NT2/D1 (cell line): ENCODE data around the gene C1orf52.

ENCODE experiments used
- DNase-seq: peaks from one replicate; pipeline ENCODE4 v3.0.0-alpha.2; 2011; ENCODE audit warnings: low read depth, low spot score
- H3K27me3 ChIP-seq: 2 replicates; pipeline ENCODE4 v1.6.0; 2011; ENCODE audit warnings: mild to moderate bottlenecking; ENCODE audit not compliant: insufficient read length, insufficient read depth
- H3K36me3 ChIP-seq: 2 replicates; pipeline ENCODE4 v1.6.1; 2011; ENCODE audit warnings: mild to moderate bottlenecking, low read length, mixed read lengths; ENCODE audit not compliant: insufficient read depth, insufficient read length
- H3K4me1 ChIP-seq: 2 replicates; pipeline ENCODE4 v1.5.1; 2011; ENCODE audit not compliant: insufficient read depth, insufficient read length
- H3K4me3 ChIP-seq: 2 replicates; pipeline ENCODE4 v1.5.1; 2011; ENCODE audit warnings: low read depth; ENCODE audit not compliant: insufficient read length
- H3K9ac ChIP-seq: 2 replicates; pipeline ENCODE4 v1.6.0; 2011; ENCODE audit warnings: low read depth; ENCODE audit not compliant: insufficient read length
- H3K9me3 ChIP-seq: 2 replicates; pipeline ENCODE4 v1.5.1; 2011; ENCODE audit warnings: mild to moderate bottlenecking, low read length; ENCODE audit not compliant: insufficient read depth
- SUZ12 ChIP-seq: IDR thresholded peaks from 2 replicates; pipeline ENCODE4 v1.6.1; 2011; ENCODE audit not compliant: insufficient read length, insufficient read depth; ENCODE audit errors: extremely low read depth
- YY1 ChIP-seq: IDR thresholded peaks from 2 replicates; pipeline ENCODE4 v1.6.1; 2011; ENCODE audit not compliant: insufficient read length, insufficient read depth
- ZNF274 ChIP-seq: IDR thresholded peaks from 2 replicates; pipeline ENCODE4 v1.6.1; 2011; ENCODE audit warnings: mild to moderate bottlenecking, low read depth, low read length

C1orf52 gene

GRCh38 chr1:85243372-85243771 is 16.1 kb downstream of the C1orf52 start:
- TF ChIP-seq ZNF274 (no peak), SUZ12 (no peak), YY1 (no peak)

DNA sequence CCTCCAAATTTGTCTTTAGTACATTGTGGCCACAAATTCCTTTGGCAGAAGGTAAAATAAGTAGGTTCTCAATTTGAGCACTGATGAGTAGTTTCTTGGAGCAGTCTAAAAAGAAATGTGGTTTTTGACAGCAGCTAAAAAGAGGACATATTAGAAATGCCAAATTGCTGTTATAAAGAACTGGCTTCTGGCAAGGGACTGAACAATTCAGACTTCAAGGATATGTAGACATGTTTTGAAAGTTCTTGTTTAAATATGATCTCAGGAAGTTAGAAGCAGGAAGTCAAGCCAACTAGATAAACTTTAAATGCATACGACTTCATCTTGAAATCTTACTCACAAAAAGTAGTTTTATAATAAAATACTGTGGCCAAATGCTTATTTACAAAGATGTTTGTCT is 18.8 kb downstream of the C1orf52 start:
- no peak for TF ChIP-seq YY1
- TF ChIP-seq SUZ12: no peak
- no peak for TF ChIP-seq ZNF274
- Histone ChIP-seq H3K9me3 (no peaks in the 10 kb centered on the region), H3K9ac (no peak overlapping the region), H3K4me3 (no peak overlapping the region), H3K4me1 (no peaks in the 10 kb centered on the region), H3K36me3 (no peaks in the 10 kb centered on the region), H3K27me3 (no peaks in the 10 kb centered on the region)
- DNase-seq: no peak

More at GRCh38 chr1:85243372-85243771, 16.1 kb downstream of the C1orf52 start:
- no peaks in the 10 kb centered on the region for H3K36me3 ChIP-seq
- no peak overlapping the region for H3K9ac ChIP-seq
- H3K9me3 ChIP-seq: 0 out of 2 replicates have a peak, but pooled peaks cover under 1% of the 10 kb centered on the region
- H3K4me3 ChIP-seq: no peak overlapping the region
- H3K4me1 ChIP-seq: no peaks in the 10 kb centered on the region
- DNase-seq: no peak
- H3K27me3 ChIP-seq: no peaks in the 10 kb centered on the region

- no peaks in the 10 kb centered on the region for H3K4me1 ChIP-seq
- no peaks in the 10 kb centered on the region for H3K36me3 ChIP-seq
- no peak for TF ChIP-seq YY1
- TF ChIP-seq ZNF274: no peak
- no peak for TF ChIP-seq SUZ12
- DNase-seq: no peak
- H3K4me3 ChIP-seq: no peak overlapping the region
- no peaks in the 10 kb centered on the region for H3K9me3 ChIP-seq
- no peak overlapping the region for H3K9ac ChIP-seq
- no peaks in the 10 kb centered on the region for H3K27me3 ChIP-seq
These were observed 19.3 kb downstream of the C1orf52 start for GRCh38 chr1:85240174-85240601.

DNA sequence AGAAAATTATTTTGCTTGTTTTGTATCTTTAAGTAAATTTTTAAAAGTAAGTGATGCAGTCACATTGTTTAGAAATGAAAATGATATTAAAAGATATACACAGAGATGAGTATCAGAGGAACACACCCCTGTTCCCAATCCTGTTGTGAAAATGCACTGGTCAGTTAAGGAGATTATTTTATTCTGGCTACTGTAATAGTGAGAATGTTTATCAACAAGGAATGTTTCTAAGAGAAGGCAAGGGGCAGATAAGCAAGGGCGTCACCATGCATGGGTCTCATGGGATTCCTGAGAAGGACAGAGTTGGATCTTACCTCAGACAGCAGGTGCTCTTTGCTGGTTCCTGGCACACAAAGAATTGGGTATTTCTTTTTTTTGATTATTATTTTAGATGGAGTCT is 21.8 kb downstream of the C1orf52 start:
- no peaks in the 10 kb centered on the region for H3K4me1 ChIP-seq
- DNase-seq: no peak
- H3K36me3 ChIP-seq: no peaks in the 10 kb centered on the region
- H3K9me3 ChIP-seq: no peaks in the 10 kb centered on the region
- H3K27me3 ChIP-seq: no peaks in the 10 kb centered on the region
- H3K4me3 ChIP-seq: no peak overlapping the region
- no peak overlapping the region for H3K9ac ChIP-seq
- TF ChIP-seq ZNF274 (no peak), SUZ12 (no peak), YY1 (no peak)

DNA sequence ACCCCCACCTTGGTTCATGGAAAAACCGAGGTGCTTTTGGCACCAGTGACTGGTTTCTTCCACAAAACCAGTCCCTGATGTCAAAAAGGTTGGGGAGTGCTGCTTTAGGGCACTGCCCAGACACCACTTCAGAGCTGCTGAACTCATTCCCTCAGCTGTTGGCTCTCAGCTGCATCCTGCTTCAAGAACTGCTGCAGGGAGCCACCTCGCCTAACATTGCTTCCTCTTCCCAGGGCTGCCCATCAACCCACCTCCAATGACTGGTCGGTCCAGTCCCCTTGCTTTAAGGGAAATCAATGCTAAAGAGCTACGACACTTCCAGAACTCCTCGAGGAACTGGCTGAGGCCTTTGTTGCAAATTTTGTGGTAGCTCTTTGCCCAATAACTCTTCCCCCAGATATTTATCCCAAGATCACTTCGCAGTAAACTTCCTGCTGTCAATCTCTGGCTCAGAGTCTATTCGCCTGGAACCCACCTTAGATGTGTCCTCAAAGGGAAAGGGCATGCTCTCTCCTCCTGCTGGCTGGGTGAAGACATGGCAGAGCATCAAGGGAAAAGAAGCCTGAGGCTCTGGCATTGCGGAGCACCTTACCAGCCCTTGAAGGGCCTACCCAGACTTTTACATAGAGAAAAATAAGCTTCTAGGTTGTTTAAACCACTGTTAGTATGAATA is 29.0 kb downstream of the C1orf52 start:
- Histone ChIP-seq H3K27me3 (no peaks in the 10 kb centered on the region), H3K36me3 (no peaks in the 10 kb centered on the region), H3K9me3 (no peaks in the 10 kb centered on the region), H3K9ac (no peak overlapping the region), H3K4me3 (no peak overlapping the region), H3K4me1 (no peaks in the 10 kb centered on the region)
- no peak for DNase-seq
- TF ChIP-seq YY1 (no peak), SUZ12 (no peak), ZNF274 (no peak)

DNA sequence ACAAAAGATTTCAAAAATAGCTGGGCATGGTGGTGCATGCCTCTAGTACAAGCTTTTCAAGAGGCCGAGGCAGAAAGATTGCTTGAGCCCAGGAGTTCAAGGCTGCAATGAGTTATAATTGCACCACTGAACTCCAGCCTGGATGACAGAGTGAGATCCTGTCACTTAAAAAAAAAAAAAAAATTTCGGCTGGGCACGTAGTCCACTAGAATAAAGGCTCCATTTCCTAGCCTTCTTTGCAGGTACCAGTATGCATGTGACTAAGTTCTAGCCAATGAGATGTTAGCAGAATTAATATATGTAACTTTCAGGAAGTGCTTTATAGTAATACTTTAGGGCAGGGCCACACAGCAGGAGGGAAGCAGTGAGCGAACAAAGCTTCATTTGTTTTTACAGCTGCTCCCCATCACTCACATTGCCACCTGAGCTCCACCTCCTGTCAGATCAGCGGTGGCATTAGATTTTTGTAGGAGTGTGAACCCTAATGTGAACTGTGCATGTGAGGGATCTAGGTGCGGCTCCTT is 29.8 kb downstream of the C1orf52 start:
- H3K27me3 ChIP-seq: no peaks in the 10 kb centered on the region
- TF ChIP-seq ZNF274 (no peak), SUZ12 (no peak), YY1 (no peak)
- no peaks in the 10 kb centered on the region for H3K4me1 ChIP-seq
- H3K9me3 ChIP-seq: no peaks in the 10 kb centered on the region
- DNase-seq: no peak
- no peaks in the 10 kb centered on the region for H3K36me3 ChIP-seq
- no peak overlapping the region for H3K4me3 ChIP-seq
- H3K9ac ChIP-seq: no peak overlapping the region

- TF ChIP-seq YY1 (no peak), ZNF274 (no peak), SUZ12 (no peak)
- Histone ChIP-seq H3K9ac (no peak overlapping the region), H3K36me3 (no peaks in the 10 kb centered on the region), H3K4me1 (no peaks in the 10 kb centered on the region), H3K27me3 (no peaks in the 10 kb centered on the region), H3K9me3 (no peaks in the 10 kb centered on the region), H3K4me3 (no peak overlapping the region)
- DNase-seq: no peak
These were observed 30.5 kb downstream of the C1orf52 start for GRCh38 chr1:85228972-85229371.
